ENCODE data around the gene PTGES3.

GRCh38 chr12:56679883-56680575 is 8.1 kb downstream of the PTGES3 start:
- TF ChIP-seq, protein P1, sequence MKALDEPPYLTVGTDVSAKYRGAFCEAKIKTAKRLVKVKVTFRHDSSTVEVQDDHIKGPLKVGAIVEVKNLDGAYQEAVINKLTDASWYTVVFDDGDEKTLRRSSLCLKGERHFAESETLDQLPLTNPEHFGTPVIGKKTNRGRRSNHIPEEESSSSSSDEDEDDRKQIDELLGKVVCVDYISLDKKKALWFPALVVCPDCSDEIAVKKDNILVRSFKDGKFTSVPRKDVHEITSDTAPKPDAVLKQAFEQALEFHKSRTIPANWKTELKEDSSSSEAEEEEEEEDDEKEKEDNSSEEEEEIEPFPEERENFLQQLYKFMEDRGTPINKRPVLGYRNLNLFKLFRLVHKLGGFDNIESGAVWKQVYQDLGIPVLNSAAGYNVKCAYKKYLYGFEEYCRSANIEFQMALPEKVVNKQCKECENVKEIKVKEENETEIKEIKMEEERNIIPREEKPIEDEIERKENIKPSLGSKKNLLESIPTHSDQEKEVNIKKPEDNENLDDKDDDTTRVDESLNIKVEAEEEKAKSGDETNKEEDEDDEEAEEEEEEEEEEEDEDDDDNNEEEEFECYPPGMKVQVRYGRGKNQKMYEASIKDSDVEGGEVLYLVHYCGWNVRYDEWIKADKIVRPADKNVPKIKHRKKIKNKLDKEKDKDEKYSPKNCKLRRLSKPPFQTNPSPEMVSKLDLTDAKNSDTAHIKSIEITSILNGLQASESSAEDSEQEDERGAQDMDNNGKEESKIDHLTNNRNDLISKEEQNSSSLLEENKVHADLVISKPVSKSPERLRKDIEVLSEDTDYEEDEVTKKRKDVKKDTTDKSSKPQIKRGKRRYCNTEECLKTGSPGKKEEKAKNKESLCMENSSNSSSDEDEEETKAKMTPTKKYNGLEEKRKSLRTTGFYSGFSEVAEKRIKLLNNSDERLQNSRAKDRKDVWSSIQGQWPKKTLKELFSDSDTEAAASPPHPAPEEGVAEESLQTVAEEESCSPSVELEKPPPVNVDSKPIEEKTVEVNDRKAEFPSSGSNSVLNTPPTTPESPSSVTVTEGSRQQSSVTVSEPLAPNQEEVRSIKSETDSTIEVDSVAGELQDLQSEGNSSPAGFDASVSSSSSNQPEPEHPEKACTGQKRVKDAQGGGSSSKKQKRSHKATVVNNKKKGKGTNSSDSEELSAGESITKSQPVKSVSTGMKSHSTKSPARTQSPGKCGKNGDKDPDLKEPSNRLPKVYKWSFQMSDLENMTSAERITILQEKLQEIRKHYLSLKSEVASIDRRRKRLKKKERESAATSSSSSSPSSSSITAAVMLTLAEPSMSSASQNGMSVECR (CRISPR knock-in tag; IDR thresholded peaks at IDR 0.05; ENCODE audit: borderline replicate concordance) = no peak
- TF ChIP-seq CTCF (IDR thresholded peaks at IDR 0.05) = no peak
- TF ChIP-seq ZNF219 (CRISPR knock-in tag; IDR thresholded peaks at IDR 0.05; ENCODE audit: borderline replicate concordance) = no peak
- TF ChIP-seq TEAD4 (CRISPR knock-in tag; IDR thresholded peaks at IDR 0.05) = no peak
- TF ChIP-seq, protein P2, sequence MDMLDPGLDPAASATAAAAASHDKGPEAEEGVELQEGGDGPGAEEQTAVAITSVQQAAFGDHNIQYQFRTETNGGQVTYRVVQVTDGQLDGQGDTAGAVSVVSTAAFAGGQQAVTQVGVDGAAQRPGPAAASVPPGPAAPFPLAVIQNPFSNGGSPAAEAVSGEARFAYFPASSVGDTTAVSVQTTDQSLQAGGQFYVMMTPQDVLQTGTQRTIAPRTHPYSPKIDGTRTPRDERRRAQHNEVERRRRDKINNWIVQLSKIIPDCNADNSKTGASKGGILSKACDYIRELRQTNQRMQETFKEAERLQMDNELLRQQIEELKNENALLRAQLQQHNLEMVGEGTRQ (CRISPR knock-in tag; IDR thresholded peaks at IDR 0.05) = no peak
- no peak for TF ChIP-seq CREB1 (CRISPR knock-in tag; IDR thresholded peaks at IDR 0.05)
- TF ChIP-seq JUN (CRISPR knock-in tag; IDR thresholded peaks at IDR 0.05) = no peak
- TF ChIP-seq, protein P3, sequence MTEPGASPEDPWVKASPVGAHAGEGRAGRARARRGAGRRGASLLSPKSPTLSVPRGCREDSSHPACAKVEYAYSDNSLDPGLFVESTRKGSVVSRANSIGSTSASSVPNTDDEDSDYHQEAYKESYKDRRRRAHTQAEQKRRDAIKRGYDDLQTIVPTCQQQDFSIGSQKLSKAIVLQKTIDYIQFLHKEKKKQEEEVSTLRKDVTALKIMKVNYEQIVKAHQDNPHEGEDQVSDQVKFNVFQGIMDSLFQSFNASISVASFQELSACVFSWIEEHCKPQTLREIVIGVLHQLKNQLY (CRISPR knock-in tag; IDR thresholded peaks at IDR 0.05) = no peak
- no peak for TF ChIP-seq ERG (CRISPR knock-in tag; IDR thresholded peaks at IDR 0.05)
- TF ChIP-seq GRHL2 (CRISPR knock-in tag; IDR thresholded peaks at IDR 0.05; ENCODE audit: insufficient replicate concordance, severe bottlenecking) = no peak
- TF ChIP-seq SP1 (CRISPR knock-in tag; conservative IDR thresholded peaks at IDR 0.05) = no peak
- no peak for TF ChIP-seq MXD4 (CRISPR knock-in tag; IDR thresholded peaks at IDR 0.05; ENCODE audit: borderline replicate concordance)
